Mesendoderm (in vitro differentiated cells): ENCODE measurements around the gene C3orf18.

ENCODE experiments used
- DNase-seq: peaks from one replicate; pipeline ENCODE4 v3.0.0; 2013
- H2AK5ac ChIP-seq: 2 replicates; pipeline ENCODE4 v1.6.1; 2013; ENCODE audit warnings: low read length, inconsistent platforms
- H2BK120ac ChIP-seq: 2 replicates; pipeline ENCODE4 v1.6.1; 2013; ENCODE audit warnings: low read depth, mild to moderate bottlenecking, low read length, moderate library complexity, mixed read lengths
- H2BK15ac ChIP-seq: replicated peaks from 2 replicates; pipeline ENCODE4 v1.6.1; 2013; ENCODE audit warnings: low read depth, mild to moderate bottlenecking, moderate library complexity
- H2BK5ac ChIP-seq: 2 replicates; pipeline ENCODE4 v1.6.1; 2013; ENCODE audit warnings: low read length, inconsistent platforms
- H3K18ac ChIP-seq: 2 replicates; pipeline ENCODE4 v1.6.1; 2013; ENCODE audit warnings: mild to moderate bottlenecking, low read length, mixed read lengths
- H3K23ac ChIP-seq: one replicate; pipeline ENCODE4 v1.6.1; 2013; ENCODE audit warnings: low read length
- H3K27ac ChIP-seq: 2 replicates; pipeline ENCODE4 v1.5.1; 2013; ENCODE audit warnings: low read depth, mild to moderate bottlenecking, inconsistent platforms, low read length, moderate library complexity
- H3K27me3 ChIP-seq: 2 replicates; pipeline ENCODE4 v1.6.1; 2013; ENCODE audit warnings: low read length, control low read depth, mild to moderate bottlenecking, inconsistent platforms; ENCODE audit not compliant: insufficient read depth, poor library complexity
- H3K36me3 ChIP-seq: 2 replicates; pipeline ENCODE4 v1.6.1; 2013; ENCODE audit warnings: low read length, inconsistent platforms; ENCODE audit not compliant: control insufficient read depth, insufficient read depth
- H3K4ac ChIP-seq: one replicate; pipeline ENCODE4 v1.6.1; 2013; ENCODE audit warnings: low read depth, mild to moderate bottlenecking, low read length, moderate library complexity
- H3K4me1 ChIP-seq: 2 replicates; pipeline ENCODE4 v1.6.1; 2013; ENCODE audit warnings: low read depth, low read length, inconsistent platforms; ENCODE audit not compliant: control insufficient read depth
- H3K4me2 ChIP-seq: 2 replicates; pipeline ENCODE4 v1.6.1; 2013; ENCODE audit warnings: low read length
- H3K4me3 ChIP-seq: 2 replicates; pipeline ENCODE4 v1.5.1; 2013; ENCODE audit warnings: mild to moderate bottlenecking, low read length
- H3K56ac ChIP-seq: one replicate; pipeline ENCODE4 v1.6.1; 2013; ENCODE audit warnings: low read length
- H3K79me1 ChIP-seq: 2 replicates; pipeline ENCODE4 v1.6.1; 2013; ENCODE audit warnings: low read length, inconsistent platforms
- H3K79me2 ChIP-seq: 2 replicates; pipeline ENCODE4 v1.6.1; 2013; ENCODE audit warnings: mild to moderate bottlenecking, low read length; ENCODE audit not compliant: control insufficient read depth, insufficient read depth
- H3K9ac ChIP-seq: 2 replicates; pipeline ENCODE4 v1.6.1; 2013; ENCODE audit warnings: low read length, inconsistent platforms
- H4K5ac ChIP-seq: one replicate; pipeline ENCODE4 v1.6.1; 2013; ENCODE audit warnings: low read length
- H4K8ac ChIP-seq: one replicate; pipeline ENCODE4 v1.6.1; 2013; ENCODE audit warnings: low read depth, mild to moderate bottlenecking, control low read depth, low read length, moderate library complexity
- WGBS: extraction: QIAGEN DNeasy Blood & Tissue Kit; methylation state at CpG from one replicate; pipeline ENCODE4 v1.1.7; 2013; ENCODE audit warnings: low lambda C conversion rate, missing lambda C conversion rate; ENCODE audit not compliant: insufficient coverage; ENCODE audit errors: extremely low coverage; 5-methylcytosine and 5-hydroxymethylcytosine counted together

The C3orf18 gene

DNA sequence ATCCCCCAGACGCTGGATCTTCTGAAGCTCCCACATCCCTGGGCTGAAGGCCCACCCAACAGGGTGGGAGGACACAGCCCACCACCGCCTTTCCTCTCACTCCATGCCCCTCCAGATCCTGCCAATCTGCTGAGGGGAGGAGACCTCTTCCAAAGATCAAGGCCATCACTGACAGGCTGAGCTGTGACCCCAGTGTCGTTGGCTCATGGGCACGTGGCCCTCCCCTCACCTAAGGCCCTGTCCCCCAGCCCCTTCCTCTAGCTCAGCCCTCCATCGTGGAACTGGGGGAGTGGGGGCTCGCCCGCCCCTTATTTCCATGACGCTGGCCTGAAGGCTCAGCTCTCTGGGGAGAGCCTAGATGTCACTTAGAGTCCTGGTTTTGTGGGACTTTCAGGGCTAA lies 10.4 kb downstream of the C3orf18 start:
- H3K4me2 ChIP-seq: no peak overlapping the region
- WGBS: no CpG with 5 or more reads among the region's 8 CpGs
- H3K23ac ChIP-seq: no peak overlapping the region
- no peak overlapping the region for H3K56ac ChIP-seq
- H3K79me1 ChIP-seq: no peaks in the 10 kb centered on the region
- no peak overlapping the region for H3K4ac ChIP-seq
- no peak overlapping the region for H2AK5ac ChIP-seq
- H3K4me1 ChIP-seq: no peaks in the 10 kb centered on the region
- H3K9ac ChIP-seq: no peak overlapping the region
- H2BK15ac ChIP-seq: no peak overlapping the region
- H3K27me3 ChIP-seq: no peaks in the 10 kb centered on the region
- no peak for DNase-seq
- no peaks in the 10 kb centered on the region for H3K79me2 ChIP-seq
- H3K18ac ChIP-seq: no peak overlapping the region
- H3K4me3 ChIP-seq: no peak overlapping the region
- H4K5ac ChIP-seq: no peak overlapping the region
- H2BK5ac ChIP-seq: no peak overlapping the region
- H3K27ac ChIP-seq: no peak overlapping the region
- no peaks in the 10 kb centered on the region for H3K36me3 ChIP-seq
- H4K8ac ChIP-seq: no peak overlapping the region
- H2BK120ac ChIP-seq: no peak overlapping the region

DNA sequence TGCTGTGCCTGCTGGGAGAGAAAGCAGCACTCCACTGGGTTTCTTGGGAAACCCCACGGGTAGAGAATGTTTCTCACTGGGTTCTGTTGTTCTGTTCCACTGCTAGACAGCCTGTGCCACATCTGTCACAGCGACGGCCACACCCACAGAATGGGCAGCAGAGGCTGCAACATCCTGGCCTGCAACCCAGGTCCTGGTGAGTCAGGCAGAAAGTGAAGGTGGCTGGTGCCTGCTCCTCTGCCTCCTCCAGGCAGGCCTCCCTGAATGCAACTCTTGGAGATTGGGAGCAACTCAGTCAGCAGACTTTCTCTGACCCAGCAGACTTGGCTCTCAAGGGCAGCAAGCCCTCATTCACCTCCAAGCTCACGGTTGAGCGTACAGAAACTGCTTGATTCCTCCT lies 13.0 kb downstream of the C3orf18 start:
- Histone ChIP-seq H2BK5ac (no peak overlapping the region), H3K4me3 (no peak overlapping the region), H3K36me3 (no peaks in the 10 kb centered on the region), H2AK5ac (no peak overlapping the region), H2BK15ac (no peak overlapping the region), H3K56ac (no peak overlapping the region), H2BK120ac (no peak overlapping the region), H3K18ac (no peak overlapping the region), H3K27me3 (no peaks in the 10 kb centered on the region), H3K4me1 (no peaks in the 10 kb centered on the region), H3K4me2 (no peak overlapping the region), H3K9ac (no peak overlapping the region), H3K4ac (no peak overlapping the region), H3K79me1 (no peaks in the 10 kb centered on the region), H4K5ac (no peak overlapping the region), H3K79me2 (no peaks in the 10 kb centered on the region), H4K8ac (no peak overlapping the region), H3K23ac (no peak overlapping the region), H3K27ac (no peak overlapping the region)
- WGBS: no CpG with 5 or more reads among the region's 5 CpGs
- DNase-seq: no peak

DNA sequence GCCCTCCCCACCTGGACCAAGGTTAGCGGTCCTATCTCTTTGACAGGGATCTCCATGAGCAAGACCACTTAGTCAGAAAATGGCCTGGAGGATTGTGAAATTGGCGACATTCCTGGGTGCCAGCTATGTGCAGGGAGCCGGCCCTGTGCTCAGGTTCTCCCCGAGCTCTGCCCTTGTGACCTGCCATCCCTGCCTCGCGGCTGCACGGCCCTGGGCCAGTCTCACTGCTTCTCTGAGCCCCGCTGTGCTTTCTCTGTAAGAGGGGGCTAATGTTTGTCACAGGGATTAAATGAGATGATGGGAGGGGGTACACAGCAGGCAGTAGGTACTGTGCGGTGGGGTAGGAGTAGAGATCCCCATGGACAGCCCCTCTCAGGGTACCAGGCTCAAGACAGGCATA lies 14.9 kb downstream of the C3orf18 start:
- H2AK5ac ChIP-seq: no peak overlapping the region
- no peak overlapping the region for H2BK5ac ChIP-seq
- H2BK15ac ChIP-seq: no peak overlapping the region
- no peak overlapping the region for H3K4ac ChIP-seq
- H3K79me1 ChIP-seq: no peaks in the 10 kb centered on the region
- no peak overlapping the region for H3K9ac ChIP-seq
- no peak overlapping the region for H3K4me2 ChIP-seq
- H3K18ac ChIP-seq: no peak overlapping the region
- H3K56ac ChIP-seq: no peak overlapping the region
- WGBS: no CpG with 5 or more reads among the region's 9 CpGs
- no peaks in the 10 kb centered on the region for H3K36me3 ChIP-seq
- no peak overlapping the region for H4K5ac ChIP-seq
- no peak overlapping the region for H2BK120ac ChIP-seq
- H3K4me1 ChIP-seq: no peaks in the 10 kb centered on the region
- no peak overlapping the region for H3K23ac ChIP-seq
- no peaks in the 10 kb centered on the region for H3K27me3 ChIP-seq
- DNase-seq: no peak
- no peak overlapping the region for H4K8ac ChIP-seq
- no peak overlapping the region for H3K4me3 ChIP-seq
- no peaks in the 10 kb centered on the region for H3K79me2 ChIP-seq
- no peak overlapping the region for H3K27ac ChIP-seq

DNA sequence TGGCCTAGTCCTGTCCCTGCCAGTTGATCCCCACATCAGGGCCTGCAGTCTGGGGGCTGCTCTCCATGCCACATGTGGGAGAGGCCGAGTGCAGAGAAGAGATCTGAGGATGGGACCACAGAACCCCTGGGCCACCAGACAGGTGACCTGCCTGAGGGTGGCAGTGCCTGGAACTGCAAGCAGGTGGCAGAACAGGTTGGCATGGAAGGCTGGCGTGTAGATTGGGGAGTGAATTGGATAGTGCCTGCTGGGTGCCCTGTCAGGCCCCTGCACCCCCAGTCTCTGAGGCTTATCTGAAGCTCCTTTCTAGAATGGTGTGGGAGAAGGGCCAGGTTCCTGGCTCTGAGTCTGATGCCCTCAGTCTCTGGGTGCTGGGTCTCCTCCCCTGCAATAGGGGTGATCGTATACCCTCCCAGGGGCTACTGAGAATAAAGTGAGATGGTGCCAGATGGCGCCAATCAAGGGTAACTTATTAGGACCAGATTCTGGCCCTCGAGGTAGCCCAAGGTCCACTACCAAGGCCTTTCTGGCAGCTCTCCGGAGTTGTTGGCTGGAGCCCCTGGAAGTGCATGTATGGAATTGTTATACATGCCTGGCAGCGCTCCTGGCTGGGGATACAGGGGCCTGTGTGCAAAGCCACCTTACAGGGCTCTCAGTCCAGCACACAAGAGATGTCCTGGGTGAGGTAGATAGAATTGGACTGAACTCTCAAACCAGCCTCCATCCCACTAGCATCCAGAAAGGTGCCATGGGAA lies 15.7 kb downstream of the C3orf18 start:
- Histone ChIP-seq H3K4me1 (no peaks in the 10 kb centered on the region), H3K36me3 (no peaks in the 10 kb centered on the region), H3K4ac (no peak overlapping the region), H3K79me1 (no peaks in the 10 kb centered on the region), H2BK15ac (no peak overlapping the region), H2AK5ac (no peak overlapping the region), H4K8ac (no peak overlapping the region), H3K27ac (no peak overlapping the region), H3K4me3 (no peak overlapping the region), H3K18ac (no peak overlapping the region), H2BK5ac (no peak overlapping the region), H3K27me3 (no peaks in the 10 kb centered on the region), H3K23ac (no peak overlapping the region), H3K56ac (no peak overlapping the region), H3K79me2 (no peaks in the 10 kb centered on the region), H3K4me2 (no peak overlapping the region), H3K9ac (no peak overlapping the region), H2BK120ac (no peak overlapping the region), H4K5ac (no peak overlapping the region)
- WGBS: no CpG with 5 or more reads among the region's 7 CpGs
- DNase-seq: no peak

DNA sequence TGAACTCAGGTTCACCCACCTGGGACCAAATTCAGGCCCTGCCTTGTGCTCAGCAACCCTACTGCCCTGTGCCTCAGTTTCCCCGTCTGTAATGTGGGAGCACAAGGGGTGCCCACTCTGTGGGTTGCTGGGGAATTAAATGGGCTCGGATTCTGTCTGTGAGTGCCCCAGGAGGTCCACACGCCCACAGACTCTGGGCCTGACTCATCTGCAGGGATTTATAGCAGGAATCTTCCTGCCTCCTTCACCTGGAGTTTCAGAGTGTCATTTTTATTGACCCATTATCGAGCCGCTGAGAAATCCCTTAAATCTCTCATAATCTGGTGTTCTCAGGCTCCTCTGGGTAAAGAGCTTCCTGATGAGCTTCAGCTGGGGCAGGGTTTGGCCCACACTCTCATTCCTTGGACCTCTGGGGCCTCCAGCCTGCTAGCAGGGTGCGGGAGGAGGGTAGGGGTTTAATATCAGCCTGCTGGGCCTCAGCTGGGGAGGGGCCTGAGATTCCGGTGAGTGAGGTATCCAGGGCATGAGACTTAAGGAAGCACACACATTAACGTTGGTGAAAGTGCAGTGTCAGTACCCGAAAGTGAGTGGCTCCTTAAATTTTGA lies 16.4 kb downstream of the C3orf18 start:
- Histone ChIP-seq H3K18ac (no peak overlapping the region), H3K79me2 (no peaks in the 10 kb centered on the region), H2BK15ac (no peak overlapping the region), H2BK5ac (no peak overlapping the region), H3K4me3 (no peak overlapping the region), H3K23ac (no peak overlapping the region), H2BK120ac (no peak overlapping the region), H4K8ac (no peak overlapping the region), H4K5ac (no peak overlapping the region), H3K9ac (no peak overlapping the region), H3K4me1 (no peaks in the 10 kb centered on the region), H3K27ac (no peak overlapping the region), H3K36me3 (no peaks in the 10 kb centered on the region), H3K56ac (no peak overlapping the region), H3K4ac (no peak overlapping the region), H3K79me1 (no peaks in the 10 kb centered on the region), H3K4me2 (no peak overlapping the region), H2AK5ac (no peak overlapping the region), H3K27me3 (no peaks in the 10 kb centered on the region)
- no peak for DNase-seq
- WGBS: no CpG with 5 or more reads among the region's 9 CpGs
